GM12878 (cell line): ENCODE data around the gene UNG. TPM values are rescaled to one million over a fixed set of nuclear protein-coding genes. Genes with fewer than 3 reads are reported as not detected.

Experiments used
- ATAC-seq: fragments of 200-7000 bp; cut with Tn5 transposase; 3 replicates; pipeline ENCODE4 v1.9.1; 2020; ENCODE audit warnings: mild to moderate bottlenecking, moderate library complexity
- BruUV-seq: library from RNA; stranded (reverse); fragments of 400-500 nt; replicated peaks from 2 replicates; lab custom pipeline; 2021; lab: Mats Ljungman, UMichigan
- CTCF ChIA-PET: fragments of 300-600 bp; sonication (Branson Sonifier 250); formaldehyde crosslinking; extraction: SDS; loops from one replicate; lab custom pipeline; 2021; ENCODE audit warnings: inconsistent platforms; lab: Yijun Ruan, JAX
- POLR2A ChIA-PET: fragments of 350-600 bp; formaldehyde crosslinking; extraction: SDS; loops from one replicate; lab custom pipeline; 2021; ENCODE audit warnings: inconsistent platforms; lab: Charles Lee
- RAD21 ChIA-PET: fragments of 300-600 bp; sonication (Branson Sonifier 250); formaldehyde crosslinking; loops from one replicate; lab custom pipeline; 2023; ENCODE audit warnings: antibody characterized with exemption; ENCODE audit not compliant: unreplicated experiment; lab: Charles Lee
- SMC1A ChIA-PET: fragments of 300-600 bp; sonication (Branson Sonifier 250); formaldehyde crosslinking; loops from one replicate; lab custom pipeline; 2023; ENCODE audit not compliant: unreplicated experiment, uncharacterized antibody; lab: Charles Lee
- DNase-seq: peaks from one replicate; pipeline ENCODE4 v3.0.0-alpha.2; 2011; ENCODE audit warnings: low read depth, low spot score
- FAIRE-seq: peaks from 3 replicates; lab custom pipeline; 2011; peaks lifted over from hg19 to GRCh38; lab: Jason Lieb, UNC
- H2AFZ ChIP-seq: 2 replicates; pipeline ENCODE4 v1.6.0; 2011; ENCODE audit warnings: low read depth, low read length, control low read depth; ENCODE audit not compliant: control insufficient read depth
- H3K27ac ChIP-seq: 2 replicates; pipeline ENCODE4 v1.5.1; 2011; ENCODE audit warnings: control low read depth; ENCODE audit not compliant: control insufficient read depth, insufficient read depth
- H3K27me3 ChIP-seq, 2 experiments: replicated peaks in 1 of 2; 2 replicates each; pipeline versions ENCODE4 v1.6.0 to v1.6.1; 2011; ENCODE audit warnings: low read length in 1 of 2; ENCODE audit not compliant: control insufficient read depth in 2 of 2, insufficient read depth in 2 of 2
- H3K36me3 ChIP-seq, 2 experiments: 2 replicates each; pipeline ENCODE4 v1.5.1; 2011; ENCODE audit warnings: low read length in 1 of 2; ENCODE audit not compliant: control insufficient read depth in 2 of 2, insufficient read depth in 2 of 2
- H3K4me1 ChIP-seq: 2 replicates; pipeline ENCODE4 v1.6.1; 2011; ENCODE audit warnings: mild to moderate bottlenecking, low read length, moderate library complexity, mixed read lengths; ENCODE audit not compliant: control insufficient read depth, insufficient read depth
- H3K4me2 ChIP-seq: 2 replicates; pipeline ENCODE4 v1.6.0; 2011; ENCODE audit warnings: control low read depth; ENCODE audit not compliant: control insufficient read depth, insufficient read depth
- H3K4me3 ChIP-seq: fragments of 200-600 bp; sonication (generic); 2 replicates; pipeline ENCODE4 v1.5.1; 2016
- H3K79me2 ChIP-seq: 2 replicates; pipeline ENCODE4 v1.6.0; 2011; ENCODE audit warnings: low read length; ENCODE audit not compliant: control insufficient read depth, insufficient read depth
- H3K9ac ChIP-seq: 2 replicates; pipeline ENCODE4 v1.8.0; 2011; ENCODE audit warnings: low read length, control low read depth, mixed read lengths; ENCODE audit not compliant: control insufficient read depth, insufficient read depth
- H3K9me3 ChIP-seq: replicated peaks from 3 replicates; pipeline ENCODE4 v1.5.1; 2011; ENCODE audit warnings: mild to moderate bottlenecking, low read length; ENCODE audit not compliant: control insufficient read depth, insufficient read depth
- H4K20me1 ChIP-seq: 2 replicates; pipeline ENCODE4 v1.6.0; 2011; ENCODE audit not compliant: control insufficient read depth, insufficient read depth
- ATF3 ChIP-seq: IDR thresholded peaks from 2 replicates; pipeline ENCODE4 v1.6.1; 2011; ENCODE audit warnings: low read depth, mild to moderate bottlenecking, low read length, moderate library complexity, borderline replicate concordance; ENCODE audit errors: extremely low read depth
- CBX3 ChIP-seq: fragments of 200-600 bp; sonication (generic); IDR thresholded peaks from 2 replicates; pipeline ENCODE4 v1.6.1; 2016; ENCODE audit warnings: low read depth, borderline replicate concordance
- CBX5 ChIP-seq: sonication (generic); IDR thresholded peaks from 2 replicates; pipeline ENCODE4 v1.6.1; 2016; ENCODE audit warnings: low read depth, moderate library complexity, mild to moderate bottlenecking, inconsistent platforms
- CREB1 ChIP-seq: IDR thresholded peaks from 2 replicates; pipeline ENCODE4 v1.6.1; 2012; ENCODE audit warnings: low read depth, mild to moderate bottlenecking, inconsistent platforms
- CREM ChIP-seq: IDR thresholded peaks from 2 replicates; pipeline ENCODE4 v1.6.1; 2014; ENCODE audit warnings: antibody characterized with exemption, low read depth
- ESRRA ChIP-seq: IDR thresholded peaks from 2 replicates; pipeline ENCODE4 v1.6.1; 2012; ENCODE audit warnings: mild to moderate bottlenecking, low read length, improper control_type of control experiment
- IKZF1 ChIP-seq: fragments of 450-650 bp; conservative IDR thresholded peaks from 2 replicates; pipeline ENCODE4 v1.6.1; 2017; ENCODE audit warnings: antibody characterized with exemption, mild to moderate bottlenecking
- MYC ChIP-seq: IDR thresholded peaks from 2 replicates; pipeline ENCODE4 v1.6.1; 2011; ENCODE audit warnings: mild to moderate bottlenecking, low read length, moderate library complexity, inconsistent platforms; ENCODE audit not compliant: insufficient read depth, insufficient replicate concordance, insufficient read length, severe bottlenecking
- NBN ChIP-seq: fragments of 450-650 bp; IDR thresholded peaks from 2 replicates; pipeline ENCODE4 v1.6.1; 2016
- NR2F1 ChIP-seq: fragments of 450-650 bp; conservative IDR thresholded peaks from 2 replicates; pipeline ENCODE4 v1.6.1; 2017; ENCODE audit warnings: mild to moderate bottlenecking
- POLR2A ChIP-seq: IDR thresholded peaks from 2 replicates; pipeline ENCODE4 v1.6.1; 2011; ENCODE audit warnings: low read depth, mild to moderate bottlenecking, low read length
- RUNX3 ChIP-seq: IDR thresholded peaks from 2 replicates; pipeline ENCODE4 v1.6.1; 2012; ENCODE audit warnings: low read length, inconsistent platforms
- TAF1 ChIP-seq: IDR thresholded peaks from 2 replicates; pipeline ENCODE4 v1.6.1; 2011; ENCODE audit warnings: mild to moderate bottlenecking, low read depth, low read length, borderline replicate concordance
- YBX1 ChIP-seq: fragments of 450-650 bp; IDR thresholded peaks from 2 replicates; pipeline ENCODE4 v1.6.1; 2016; ENCODE audit warnings: antibody characterized with exemption
- YY1 ChIP-seq: IDR thresholded peaks from 2 replicates; pipeline ENCODE4 v1.6.1; 2011; ENCODE audit warnings: low read depth, mild to moderate bottlenecking, low read length
- ZSCAN29 ChIP-seq: fragments of 450-650 bp; IDR thresholded peaks from 2 replicates; pipeline ENCODE4 v1.6.1; 2017; ENCODE audit warnings: mild to moderate bottlenecking, moderate library complexity
- WGBS: methylation state at CpG from one replicate; pipeline ENCODE4 v1.1.6; 2016; ENCODE audit warnings: low lambda C conversion rate; ENCODE audit not compliant: insufficient replicate concordance, insufficient coverage; ENCODE audit errors: missing lambda C conversion rate; 5-methylcytosine and 5-hydroxymethylcytosine counted together
- in situ Hi-C: fragments of 300-500 bp; cut with MboI; formaldehyde crosslinking; loops from 9 replicates; pipeline ENCODE4 v1.14.3; 2018; ENCODE audit warnings: mixed read lengths
- intact Hi-C: fragments of 100-400 bp; cut with micrococcal nuclease; formaldehyde crosslinking; loops from one replicate; pipeline ENCODE4 v1.14.2; 2022; ENCODE audit not compliant: unreplicated experiment
- polyA plus RNA-seq, 11 experiments: library from polyadenylated mRNA; depleted of rRNA in 4 of 11; unstranded in 6 of 11; stranded (reverse) in 5 of 11; fragments of >200 nt; fragmentation: Nextera tagmentation in 4 of 11; fragmentation: Illumina TruSeq in 1 of 11; extraction: Ambion mirVana in 4 of 11; extraction: Trizol in 1 of 11; gene quantifications; 1 replicate in 1 of 11; 2 replicates in 10 of 11; pipeline versions ENCODE4 v1.2.1 to v1.2.3, GENCODE V29; 2011 to 2016; ENCODE audit warnings: inconsistent platforms in 2 of 11, missing spikeins in 2 of 11, low read depth in 1 of 11
- total RNA-seq, 4 experiments: library from RNA; depleted of rRNA in 3 of 4; stranded (reverse); fragments of >200 nt in 3 of 4; fragmentation: Illumina TruSeq in 1 of 4; extraction: Trizol in 1 of 4; gene quantifications; 2 replicates each; pipeline versions ENCODE4 v1.2.1 to v1.2.3, GENCODE V29; 2013 to 2021
- TF ChIP-seq, protein P1 (sequence below): IDR thresholded peaks from 2 replicates; pipeline ENCODE4 v1.6.1; 2012; ENCODE audit warnings: low read length, inconsistent platforms

UNG gene
- total and polyA plus RNA-seq, 10 of the 15 experiments (the other 5 are each of a cell fraction or from before 2014, with no cell fraction given): 9.5 to 81.9 (median 48.2) TPM

DNA sequence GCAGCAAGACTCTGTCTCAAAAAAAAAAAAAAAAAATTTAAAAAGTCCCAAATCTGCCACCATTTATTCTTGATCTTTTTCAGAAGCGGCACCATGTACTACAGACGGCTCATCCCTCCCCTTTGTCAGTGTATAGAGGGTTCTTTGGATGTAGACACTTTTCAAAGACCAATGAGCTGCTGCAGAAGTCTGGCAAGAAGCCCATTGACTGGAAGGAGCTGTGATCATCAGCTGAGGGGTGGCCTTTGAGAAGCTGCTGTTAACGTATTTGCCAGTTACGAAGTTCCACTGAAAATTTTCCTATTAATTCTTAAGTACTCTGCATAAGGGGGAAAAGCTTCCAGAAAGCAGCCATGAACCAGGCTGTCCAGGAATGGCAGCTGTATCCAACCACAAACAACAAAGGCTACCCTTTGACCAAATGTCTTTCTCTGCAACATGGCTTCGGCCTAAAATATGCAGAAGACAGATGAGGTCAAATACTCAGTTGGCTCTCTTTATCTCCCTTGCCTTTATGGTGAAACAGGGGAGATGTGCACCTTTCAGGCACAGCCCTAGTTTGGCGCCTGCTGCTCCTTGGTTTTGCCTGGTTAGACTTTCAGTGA is 12.5 kb downstream of the UNG start:
- peaks cover 5 to 18% of the 10 kb centered on the region in 2 experiments for H3K36me3 ChIP-seq
- WGBS: 73% methylated on average over 6 of the region's 6 CpGs
- H3K4me1 ChIP-seq: no peaks in the 10 kb centered on the region
- no peaks in the 10 kb centered on the region for H3K79me2 ChIP-seq
- ChIA-PET CTCF (interaction anchor here (1.2 kb wide), 1 partner anchor 283 kb away, joined by 4 read pairs; no protein-coding TSS in a partner anchor), RAD21 (no interaction called here), SMC1A (no interaction called here), POLR2A (no interaction called here)
- H4K20me1 ChIP-seq: no peaks in the 10 kb centered on the region
- in situ Hi-C loops (no loop called here), intact Hi-C loops (no loop called here)
- ATAC-seq: no peak
- H3K4me2 ChIP-seq: no peak overlapping the region
- no peak overlapping the region for H3K27ac ChIP-seq
- H3K9ac ChIP-seq: no peak overlapping the region
- H3K9me3 ChIP-seq: no peaks in the 10 kb centered on the region
- no peak for FAIRE-seq
- H2AFZ ChIP-seq: no peak overlapping the region
- H3K4me3 ChIP-seq: no peak overlapping the region
- BruUV-seq: TSS peak; percentile 66
- no peak for DNase-seq
- TF ChIP-seq ZSCAN29 (no peak), YBX1 (no peak)
- TF ChIP-seq, all 136 proteins: peak for 0
- no peaks in the 10 kb centered on the region for H3K27me3 ChIP-seq

DNA sequence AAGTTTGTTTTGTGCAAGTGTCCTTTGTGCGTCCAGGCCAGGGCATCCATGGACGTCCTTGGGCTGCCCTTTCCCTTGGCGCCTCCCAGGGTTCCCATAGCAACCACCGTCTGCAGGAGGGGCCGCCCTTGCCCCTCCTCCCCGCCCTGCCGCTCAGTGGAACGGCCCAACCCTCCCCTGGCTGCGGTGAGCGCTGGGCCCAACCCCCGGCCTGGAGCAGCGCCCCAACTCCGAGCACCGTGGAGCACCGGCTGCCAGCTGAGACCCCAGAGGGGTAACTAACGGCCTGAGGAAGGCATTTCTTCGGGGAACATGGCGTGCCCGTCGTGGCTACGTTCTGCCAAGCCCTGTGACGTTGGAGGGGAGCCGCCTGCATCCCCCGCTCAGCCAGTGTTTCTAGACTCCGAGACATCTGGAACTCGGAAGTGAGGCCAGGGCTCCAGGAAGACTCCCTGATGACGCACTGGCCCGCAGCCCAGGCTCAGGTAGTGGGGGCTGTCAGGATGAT is 13.6 kb downstream of the UNG start:
- in situ Hi-C loops: no loop called here
- ATAC-seq: no peak; the same call in 2 of the 3 replicates
- Histone ChIP-seq H4K20me1 (no peaks in the 10 kb centered on the region), H3K79me2 (no peaks in the 10 kb centered on the region), H2AFZ (peak overlapping the region; percentile 76), H3K36me3 (peaks cover 5 to 9% of the 10 kb centered on the region in 2 experiments), H3K27ac (no peak overlapping the region), H3K4me2 (peak overlapping the region; percentile 76), H3K9ac (peak overlapping the region; percentile 34; the same call in 1 of the 2 replicates), H3K27me3 (no peaks in the 10 kb centered on the region), H3K4me1 (no peaks in the 10 kb centered on the region), H3K4me3 (peak overlapping the region; percentile 37; the same call in 1 of the 2 replicates), H3K9me3 (no peaks in the 10 kb centered on the region)
- 74% methylated on average over 16 of the region's 28 CpGs for WGBS
- intact Hi-C loops: no loop called here
- BruUV-seq: no TSS peak
- CTCF ChIA-PET: interaction anchor here (1.0 to 1.9 kb wide), 10 partner anchors 9 to 115 kb away, joined by 3 to 19 read pairs (median 4); partner anchors contain the start of gene ALKBH2
- DNase-seq: no peak
- RAD21 ChIA-PET: no interaction called here
- POLR2A ChIA-PET: no interaction called here
- SMC1A ChIA-PET: interaction anchor here (0.9 kb wide), 1 partner anchor 12 kb away, joined by 3 read pairs; no protein-coding TSS in a partner anchor
- FAIRE-seq: no peak
- TF ChIP-seq MYC (no peak), NBN (no peak), CBX5 (no peak), IKZF1 (no peak), YY1 (peak; percentile 20; the same call in 1 of the 2 replicates), ESRRA (no peak), TAF1 (no peak), ATF3 (no peak), CREM (peak; percentile 22; the same call in 1 of the 2 replicates), POLR2A (peak; percentile 69), NR2F1 (no peak), RUNX3 (peak; percentile 37; the same call in 1 of the 2 replicates), CBX3 (no peak), CREB1 (peak; percentile 58; the same call in 1 of the 2 replicates)
- TF ChIP-seq, protein P1, sequence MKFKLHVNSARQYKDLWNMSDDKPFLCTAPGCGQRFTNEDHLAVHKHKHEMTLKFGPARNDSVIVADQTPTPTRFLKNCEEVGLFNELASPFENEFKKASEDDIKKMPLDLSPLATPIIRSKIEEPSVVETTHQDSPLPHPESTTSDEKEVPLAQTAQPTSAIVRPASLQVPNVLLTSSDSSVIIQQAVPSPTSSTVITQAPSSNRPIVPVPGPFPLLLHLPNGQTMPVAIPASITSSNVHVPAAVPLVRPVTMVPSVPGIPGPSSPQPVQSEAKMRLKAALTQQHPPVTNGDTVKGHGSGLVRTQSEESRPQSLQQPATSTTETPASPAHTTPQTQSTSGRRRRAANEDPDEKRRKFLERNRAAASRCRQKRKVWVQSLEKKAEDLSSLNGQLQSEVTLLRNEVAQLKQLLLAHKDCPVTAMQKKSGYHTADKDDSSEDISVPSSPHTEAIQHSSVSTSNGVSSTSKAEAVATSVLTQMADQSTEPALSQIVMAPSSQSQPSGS: no peak
